Spleen (tissue), 11 donors: Measurements from ENCODE around the gene CFAP221. TPM values are rescaled to one million over a fixed set of nuclear protein-coding genes. Genes with fewer than 3 reads are reported as not detected.

Source experiments
- DNase-seq: peaks from one replicate; pipeline ENCODE4 v3.0.0-alpha.2; 2020
- H3K27ac ChIP-seq, 8 donors: fragments of 200-600 bp; sonication (generic) in 7 of 8; 1 replicate in 4 of 8; 2 replicates in 4 of 8; pipeline versions ENCODE4 v1.5.0 to v1.8.0; 2016 to 2021; ENCODE audit warnings: inconsistent platforms in 4 of 8, mild to moderate bottlenecking in 4 of 8, moderate library complexity in 1 of 8
- H3K27me3 ChIP-seq, 7 donors: fragments of 200-600 bp; sonication (generic) in 6 of 7; replicated peaks in 1 of 7; 1 replicate in 4 of 7; 2 replicates in 3 of 7; pipeline versions ENCODE4 v1.5.0 to v1.8.0; 2016 to 2021; ENCODE audit warnings: inconsistent platforms in 3 of 7, mild to moderate bottlenecking in 1 of 7
- H3K36me3 ChIP-seq, 6 donors: fragments of 200-600 bp; sonication (generic) in 5 of 6; 1 replicate in 4 of 6; 2 replicates in 2 of 6; pipeline versions ENCODE4 v1.5.0 to v1.8.0; 2016 to 2021; ENCODE audit warnings: inconsistent platforms in 2 of 6
- H3K4me1 ChIP-seq, 6 donors: fragments of 200-600 bp; sonication (generic) in 5 of 6; 1 replicate in 3 of 6; 2 replicates in 3 of 6; pipeline versions ENCODE4 v1.5.0 to v1.8.0; 2016 to 2021; ENCODE audit warnings: inconsistent platforms in 3 of 6
- H3K4me3 ChIP-seq, 8 donors: fragments of 200-600 bp; sonication (generic) in 7 of 8; 1 replicate in 4 of 8; 2 replicates in 4 of 8; pipeline versions ENCODE4 v1.5.0 to v1.8.0; 2016 to 2021; ENCODE audit warnings: inconsistent platforms in 4 of 8, mild to moderate bottlenecking in 4 of 8, moderate library complexity in 2 of 8
- H3K9me3 ChIP-seq, 8 donors: fragments of 200-600 bp; sonication (generic) in 7 of 8; 1 replicate in 4 of 8; 2 replicates in 4 of 8; pipeline versions ENCODE4 v1.5.0 to v1.8.0; 2016 to 2021; ENCODE audit warnings: inconsistent platforms in 4 of 8
- CTCF ChIP-seq, 11 experiments: fragments of 200-600 bp in 7 of 11; fragments of 450-650 bp in 4 of 11; sonication (generic) in 4 of 11; IDR thresholded peaks in 8 of 11; conservative IDR thresholded peaks in 3 of 11; 1 replicate in 7 of 11; 2 replicates in 4 of 11; pipeline versions ENCODE4 v1.4.0 to v1.8.0; 2016 to 2021; ENCODE audit warnings: antibody characterized with exemption in 11 of 11, inconsistent platforms in 4 of 11, mild to moderate bottlenecking in 1 of 11
- POLR2A ChIP-seq, 3 donors: fragments of 450-650 bp; IDR thresholded peaks; one replicate each; pipeline ENCODE4 v1.5.1; 2017; ENCODE audit warnings: antibody characterized with exemption in 3 of 3, mild to moderate bottlenecking in 1 of 3
- POLR2AphosphoS5 ChIP-seq, 3 donors: sonication (generic); formaldehyde crosslinking; IDR thresholded peaks; one replicate each; pipeline ENCODE4 v1.5.1; 2017; ENCODE audit warnings: antibody characterized with exemption in 3 of 3
- WGBS, 5 donors: extraction: QIAGEN DNeasy Blood & Tissue Kit in 3 of 5; methylation state at CpG; one replicate each; pipeline versions ENCODE4 v1.1.5 to v1.1.7; 2013 to 2018; 5-methylcytosine and 5-hydroxymethylcytosine counted together
- intact Hi-C: fragments of 100-400 bp; cut with DNase I; formaldehyde crosslinking; loops from one replicate; pipeline ENCODE4 v1.15.0; 2023; ENCODE audit warnings: low total_unique reads
- polyA plus RNA-seq, 3 donors: library from polyadenylated mRNA; stranded (reverse); fragments of 200-250 nt; gene quantifications; one replicate each; pipeline ENCODE4 v1.2.1, GENCODE V29; 2013
- total RNA-seq, 7 donors: library from RNA; depleted of rRNA in 3 of 7; stranded (reverse); fragments of >200 nt in 3 of 7; fragmentation: NEBNext Ultra II Directional in 4 of 7; extraction: Animal tissue kit (Norgen Biotek cat#: 25700) in 4 of 7; gene quantifications; one replicate each; pipeline versions ENCODE4 v1.1.0 to v1.2.1, GENCODE V29; 2016 to 2021
- donor health status: healthy with polysubstance abuse.
- donor health status: DM: no; HTN: no; CAD: no; lungs with moderate emphysema.
- donor health status: DM: no; HTN: no; CAD: no.
- donor health status: Bipolar disorder and iron deficiency.
- donor health status: healthy.
- donor health status: DM: no; HTN: no; CAD: no.
- donor health status: DM: yes; HTN: yes; CAD: no.

The CFAP221 gene
- total and polyA plus RNA-seq, 10 donors = 0.06 to 1.5 (median 0.55) TPM; not detected in 2

- 91 to 98% (median 95%) methylated on average over 2 of the region's 2 CpGs for WGBS, 5 donors
- TF ChIP-seq POLR2A (IDR thresholded peaks at IDR 0.05) = no peak
- TF ChIP-seq CTCF (IDR thresholded peaks at IDR 0.05 in 8 of 11, conservative IDR thresholded peaks at IDR 0.05 in 3 of 11) = no peak
- TF ChIP-seq POLR2AphosphoS5 (IDR thresholded peaks at IDR 0.05) = no peak
- no peak overlapping the region for H3K4me3 ChIP-seq
Measured at GRCh38 chr2:119673796-119674195, 129.5 kb downstream of the CFAP221 start.

GRCh38 chr2:119674711-119675500 lies 130.7 kb downstream of the CFAP221 start:
- no peak overlapping the region for H3K27ac ChIP-seq
- peaks cover 0 to 8% (median 6%) of the 10 kb centered on the region in 6 donors for H3K4me1 ChIP-seq
- H3K27me3 ChIP-seq = no peaks in the 10 kb centered on the region
- no peak for TF ChIP-seq POLR2AphosphoS5 (IDR thresholded peaks at IDR 0.05)
- peak; percentile 67 for DNase-seq
- intact Hi-C loops = no loop called here
- H3K4me3 ChIP-seq = no peak overlapping the region
- no peaks in the 10 kb centered on the region for H3K36me3 ChIP-seq
- no peaks in the 10 kb centered on the region for H3K9me3 ChIP-seq
- 60 to 92% (median 69%) methylated on average over 10 of the region's 10 CpGs for WGBS, 5 donors

More at GRCh38 chr2:119673796-119674195, 129.5 kb downstream of the CFAP221 start:
- peak; percentile 28 for DNase-seq
- intact Hi-C loops = no loop called here
- H3K36me3 ChIP-seq = no peaks in the 10 kb centered on the region
- H3K27me3 ChIP-seq = no peaks in the 10 kb centered on the region
- no peak overlapping the region for H3K27ac ChIP-seq
- no peaks in the 10 kb centered on the region for H3K4me1 ChIP-seq
- H3K9me3 ChIP-seq = no peaks in the 10 kb centered on the region

- Histone ChIP-seq H3K4me1 (peaks cover 0 to 22% (median 15%) of the 10 kb centered on the region in 6 donors), H3K4me3 (peak overlapping the region in 4 of 8 donors; percentile 65 to 88 (median 82)), H3K36me3 (peaks cover 0 to 15% (median 6%) of the 10 kb centered on the region in 6 donors), H3K9me3 (no peaks in the 10 kb centered on the region), H3K27me3 (no peaks in the 10 kb centered on the region), H3K27ac (no peak overlapping the region)
- TF ChIP-seq POLR2A (IDR thresholded peaks at IDR 0.05) (no peak), POLR2AphosphoS5 (IDR thresholded peaks at IDR 0.05) (no peak), CTCF (IDR thresholded peaks at IDR 0.05 in 8 of 11, conservative IDR thresholded peaks at IDR 0.05 in 3 of 11) (no peak)
- 76 to 82% (median 80%) methylated on average over 12 to 19 of the region's 19 CpGs for WGBS, 5 donors
- peak; percentile 82 for DNase-seq
- intact Hi-C loops = no loop called here
Measured at GRCh38 chr2:119678021-119678656, 133.9 kb downstream of the CFAP221 start.

GRCh38 chr2:119679526-119679837 lies 135.2 kb downstream of the CFAP221 start:
- TF ChIP-seq CTCF (IDR thresholded peaks at IDR 0.05 in 8 of 11, conservative IDR thresholded peaks at IDR 0.05 in 3 of 11) (no peak), POLR2A (IDR thresholded peaks at IDR 0.05) (no peak), POLR2AphosphoS5 (IDR thresholded peaks at IDR 0.05) (no peak)
- no peak for DNase-seq
- Histone ChIP-seq H3K27ac (peak overlapping the region in 4 of 8 donors; percentile 62 to 87 (median 85)), H3K36me3 (peaks cover 0 to 19% (median 6%) of the 10 kb centered on the region in 6 donors), H3K4me3 (peak overlapping the region; percentile 65 to 97 (median 87)), H3K9me3 (no peaks in the 10 kb centered on the region), H3K4me1 (peaks cover 0 to 22% (median 15%) of the 10 kb centered on the region in 6 donors), H3K27me3 (no peaks in the 10 kb centered on the region)
- WGBS, 5 donors = 1 to 8% (median 5%) methylated on average over 9 of the region's 9 CpGs
- intact Hi-C loops = no loop called here
